Panc1 (cell line): ENCODE results near the gene COLEC11. TPM values are rescaled to one million over a fixed set of nuclear protein-coding genes. Genes with fewer than 3 reads are reported as not detected.

Experiments used
- ATAC-seq: fragments of 200-7000 bp; cut with Tn5 transposase; 2 replicates; pipeline ENCODE4 v1.9.1; 2020; ENCODE audit warnings: mild to moderate bottlenecking, moderate library complexity
- BruUV-seq: library from RNA; stranded (reverse); fragments of 400-500 nt; replicated peaks from 2 replicates; lab custom pipeline; 2021; lab: Mats Ljungman, UMichigan
- CTCF ChIA-PET: fragments of 300-600 bp; sonication (Branson Sonifier 250); formaldehyde crosslinking; loops from one replicate; lab custom pipeline; 2022; ENCODE audit warnings: antibody characterized with exemption; lab: Charles Lee
- POLR2A ChIA-PET: fragments of 300-600 bp; sonication (Branson Sonifier 250); formaldehyde crosslinking; loops from one replicate; lab custom pipeline; 2022; ENCODE audit warnings: antibody characterized with exemption; lab: Charles Lee
- DNase-seq: peaks from one replicate; pipeline ENCODE4 v3.0.0-alpha.2; 2010; ENCODE audit warnings: low read depth, low spot score
- H3K27ac ChIP-seq: 2 replicates; pipeline ENCODE4 v1.5.1; 2011; ENCODE audit warnings: mild to moderate bottlenecking, low read length, inconsistent platforms
- H3K27me3 ChIP-seq: fragments of 200-500 bp; sonication (Bioruptor generic); 2 replicates; pipeline ENCODE4 v1.6.0; 2014; ENCODE audit warnings: low read length, inconsistent platforms; ENCODE audit not compliant: control insufficient read depth, insufficient read depth
- H3K36me3 ChIP-seq: fragments of 200-500 bp; sonication (Bioruptor generic); 2 replicates; pipeline ENCODE4 v1.5.1; 2014; ENCODE audit warnings: inconsistent platforms, mild to moderate bottlenecking, low read length, moderate library complexity; ENCODE audit not compliant: control insufficient read depth, insufficient read depth
- H3K4me1 ChIP-seq: 2 replicates; pipeline ENCODE4 v1.5.1; 2011; ENCODE audit warnings: inconsistent platforms, mild to moderate bottlenecking, low read length, moderate library complexity; ENCODE audit not compliant: control insufficient read depth, insufficient read depth
- H3K4me3 ChIP-seq, 2 experiments: 2 replicates each; pipeline ENCODE4 v1.5.1; 2011 to 2012; ENCODE audit warnings: low read depth in 2 of 2, low read length in 2 of 2, mild to moderate bottlenecking in 2 of 2, inconsistent platforms in 1 of 2, moderate library complexity in 1 of 2
- H3K9me3 ChIP-seq: fragments of 200-500 bp; sonication (Bioruptor generic); 2 replicates; pipeline ENCODE4 v1.5.1; 2014; ENCODE audit warnings: low read depth, mild to moderate bottlenecking, inconsistent platforms, low read length, moderate library complexity; ENCODE audit not compliant: control insufficient read depth, insufficient read depth
- CTCF ChIP-seq: fragments of 450-650 bp; IDR thresholded peaks from 2 replicates; pipeline ENCODE4 v1.5.1; 2017; ENCODE audit warnings: mild to moderate bottlenecking
- POLR2AphosphoS5 ChIP-seq: IDR thresholded peaks from 2 replicates; pipeline ENCODE4 v1.6.1; 2012; ENCODE audit warnings: mild to moderate bottlenecking, low read depth, low read length, moderate library complexity
- REST ChIP-seq, 2 experiments: IDR thresholded peaks; 2 replicates each; pipeline ENCODE4 v1.6.1; 2011 to 2012; ENCODE audit warnings: low read depth in 2 of 2, control low read depth in 1 of 2, low read length in 1 of 2, mild to moderate bottlenecking in 1 of 2, moderate library complexity in 1 of 2; ENCODE audit not compliant: insufficient read depth in 1 of 2
- SIN3A ChIP-seq: IDR thresholded peaks from 2 replicates; pipeline ENCODE4 v1.6.1; 2012; ENCODE audit warnings: low read depth, mild to moderate bottlenecking, low read length, moderate library complexity, borderline replicate concordance; ENCODE audit not compliant: insufficient read depth
- TCF7L2 ChIP-seq: IDR thresholded peaks from 2 replicates; pipeline ENCODE4 v1.6.1; 2011; ENCODE audit warnings: mild to moderate bottlenecking, low read depth, low read length, inconsistent platforms
- in situ Hi-C: cut with HindIII; loops from 2 replicates; pipeline ENCODE4 v1.10.0; 2016; ENCODE audit warnings: low sequenced_read_pairs, low pct_unique_long_range_greater_than_20kb
- intact Hi-C: fragments of 100-400 bp; cut with micrococcal nuclease; formaldehyde crosslinking; loops from one replicate; pipeline ENCODE4 v1.10.0; 2022; ENCODE audit not compliant: unreplicated experiment
- total RNA-seq: library from RNA; stranded (reverse); gene quantifications from one replicate; pipeline ENCODE4 v1.2.1, GENCODE V29; 2021; ENCODE audit not compliant: unreplicated experiment

The COLEC11 gene
- total RNA-seq, 1 experiment from 2014 or later = 0.31 TPM

GRCh38 chr2:3679180-3679579 lies 84.3 kb downstream of the COLEC11 start:
- BruUV-seq = no TSS peak
- TF ChIP-seq TCF7L2 (no peak), SIN3A (no peak), CTCF (no peak), REST (IDR thresholded peaks at IDR 0.05; ENCODE audit: insufficient read depth in 1 of 2, low read depth in 2 of 2, low read length in 1 of 2) (no peak), POLR2AphosphoS5 (no peak)
- DNase-seq (no peak), ATAC-seq (no peak)
- H3K27ac ChIP-seq = no peak overlapping the region
- in situ Hi-C loops (no loop called here), intact Hi-C loops (no loop called here)
- CTCF ChIA-PET = no interaction called here
- H3K36me3 ChIP-seq = no peaks in the 10 kb centered on the region
- 0 out of 2 replicates have a peak, but pooled peaks cover 1% of the 10 kb centered on the region for H3K27me3 ChIP-seq
- no peaks in the 10 kb centered on the region for H3K4me1 ChIP-seq
- POLR2A ChIA-PET = no interaction called here
- no peak overlapping the region for H3K4me3 ChIP-seq
- no peaks in the 10 kb centered on the region for H3K9me3 ChIP-seq

- H3K9me3 ChIP-seq = no peaks in the 10 kb centered on the region
- TF ChIP-seq CTCF (no peak), REST (IDR thresholded peaks at IDR 0.05; ENCODE audit: insufficient read depth in 1 of 2, low read depth in 2 of 2, low read length in 1 of 2) (no peak), POLR2AphosphoS5 (no peak), TCF7L2 (no peak), SIN3A (no peak)
- intact Hi-C loops = no loop called here
- no peaks in the 10 kb centered on the region for H3K36me3 ChIP-seq
- BruUV-seq = no TSS peak
- POLR2A ChIA-PET = no interaction called here
- no peak for DNase-seq
- H3K4me3 ChIP-seq = no peak overlapping the region
- no peaks in the 10 kb centered on the region for H3K4me1 ChIP-seq
- ATAC-seq = no peak
- no peaks in the 10 kb centered on the region for H3K27me3 ChIP-seq
- CTCF ChIA-PET = no interaction called here
- in situ Hi-C loops = no loop called here
- H3K27ac ChIP-seq = no peak overlapping the region
Observed at GRCh38 chr2:3679616-3680393, 84.9 kb downstream of the COLEC11 start.
